Measurements from ENCODE around the gene VSTM4.

Gene VSTM4

GRCh38 chr10:49141541-49142332, 26.4 kb upstream of the VSTM4 start:
- DNase-seq (ENCODE audit: low read depth, low spot score), result no peak

- no peak for DNase-seq (ENCODE audit: low read depth, low spot score)
Observed at GRCh38 chr10:49140304-49141177, 25.2 kb upstream of the VSTM4 start.

- DNase-seq (ENCODE audit: low read depth, low spot score), result no peak
Observed at GRCh38 chr10:49139846-49140195, 24.5 kb upstream of the VSTM4 start.

- DNase-seq (ENCODE audit: low read depth, low spot score), result peak; percentile 75
Observed at GRCh38 chr10:49139028-49139845, 23.9 kb upstream of the VSTM4 start.

GRCh38 chr10:49138361-49138891, 23.1 kb upstream of the VSTM4 start:
- no peak for DNase-seq (ENCODE audit: low read depth, low spot score)

GRCh38 chr10:49136525-49136924, 21.2 kb upstream of the VSTM4 start:
- DNase-seq (ENCODE audit: low read depth, low spot score), result no peak

DNA sequence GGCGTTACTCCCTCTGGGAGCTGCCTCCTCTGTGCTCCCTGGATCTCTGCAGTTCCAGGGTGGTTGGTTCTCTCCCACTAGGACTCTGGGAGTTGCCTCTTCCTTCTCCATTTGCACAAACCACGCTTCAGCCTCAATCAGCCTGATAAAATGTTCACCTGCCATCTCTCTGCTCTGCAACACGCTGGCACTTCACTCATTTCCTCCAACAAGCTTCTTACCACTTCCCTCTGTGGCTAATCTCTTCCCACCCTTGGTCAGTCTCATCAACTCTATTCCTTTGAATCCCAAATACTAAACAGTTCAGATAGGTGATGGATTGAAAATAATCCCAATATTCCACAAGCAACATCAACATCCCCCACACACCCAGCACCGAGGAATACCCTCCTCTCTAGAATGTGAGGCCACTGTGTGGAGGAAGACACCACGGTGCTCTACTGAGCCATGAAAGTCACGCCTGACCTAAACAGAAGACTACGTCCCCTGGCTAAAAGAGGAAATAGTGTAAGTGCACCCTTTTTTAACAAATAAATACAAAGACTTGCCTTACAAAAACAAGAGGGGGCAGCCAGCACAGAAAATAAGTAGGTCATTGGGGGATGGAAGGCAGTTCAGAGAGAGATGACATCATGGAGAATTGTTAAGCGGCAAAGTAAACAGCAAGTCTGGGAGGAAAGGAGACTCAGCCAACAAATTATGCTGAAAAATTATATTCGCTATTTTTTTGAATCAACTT, 20.4 kb upstream of the VSTM4 start:
- no peak for DNase-seq (ENCODE audit: low read depth, low spot score)

DNA sequence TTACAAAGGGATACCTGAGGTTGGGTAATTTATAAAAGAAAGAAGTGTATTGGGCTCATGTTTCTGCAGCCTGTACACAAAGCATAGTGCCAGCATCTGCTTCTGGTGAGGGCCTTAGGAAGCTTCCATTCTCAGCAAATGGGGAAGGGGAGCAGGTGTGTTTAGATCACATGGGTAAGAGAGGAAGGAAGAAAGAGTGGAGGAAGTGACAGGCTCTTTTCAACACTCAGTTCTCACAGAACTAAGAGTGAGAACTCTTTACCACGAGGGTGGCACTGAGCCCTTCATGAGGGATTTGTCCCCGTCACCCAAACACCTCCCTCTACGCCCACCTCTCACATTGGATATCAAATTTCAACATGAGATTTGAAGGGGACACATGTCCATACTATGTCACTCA, 19.0 kb upstream of the VSTM4 start:
- DNase-seq (ENCODE audit: low read depth, low spot score), result no peak

DNA sequence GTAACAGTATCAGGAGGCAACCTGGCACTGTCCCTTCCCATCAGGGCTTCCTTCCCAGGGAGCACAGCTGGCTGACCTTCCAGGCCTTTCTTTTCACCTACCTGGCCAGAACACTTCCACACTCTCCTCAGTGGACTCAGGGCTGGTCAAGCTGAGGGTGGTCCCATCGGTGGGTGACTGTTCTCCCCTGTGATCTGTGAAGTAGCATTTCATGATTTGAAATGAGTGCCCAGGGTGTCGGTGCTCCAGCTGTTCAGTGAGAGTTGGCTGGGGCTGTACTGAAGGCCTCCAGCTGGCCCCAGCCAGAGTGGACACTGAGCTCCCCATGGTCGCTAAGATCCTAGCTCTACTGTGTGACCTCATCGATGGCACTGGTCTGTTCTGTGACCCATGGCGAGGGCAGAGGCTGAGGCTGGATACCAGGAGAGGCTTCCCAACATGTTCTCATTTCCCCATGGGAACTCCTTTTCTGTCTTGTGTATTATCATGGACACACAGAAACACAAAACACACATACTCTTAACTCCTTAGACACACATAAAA, 18.5 kb upstream of the VSTM4 start, which contains the start of gene FAM170B:
Gene FAM170B (minus strand): TSS at position 316 of the 543 bp plus-strand sequence. CDS start 103 bp downstream, at position 213.
- no peak for DNase-seq (ENCODE audit: low read depth, low spot score)

GRCh38 chr10:49132362-49132737, 17.0 kb upstream of the VSTM4 start:
- no peak for DNase-seq (ENCODE audit: low read depth, low spot score)

GRCh38 chr10:49131507-49132361, 16.4 kb upstream of the VSTM4 start:
- no peak for DNase-seq (ENCODE audit: low read depth, low spot score)

GRCh38 chr10:49129376-49129775, 14.1 kb upstream of the VSTM4 start:
- DNase-seq (ENCODE audit: low read depth, low spot score), result no peak

DNA sequence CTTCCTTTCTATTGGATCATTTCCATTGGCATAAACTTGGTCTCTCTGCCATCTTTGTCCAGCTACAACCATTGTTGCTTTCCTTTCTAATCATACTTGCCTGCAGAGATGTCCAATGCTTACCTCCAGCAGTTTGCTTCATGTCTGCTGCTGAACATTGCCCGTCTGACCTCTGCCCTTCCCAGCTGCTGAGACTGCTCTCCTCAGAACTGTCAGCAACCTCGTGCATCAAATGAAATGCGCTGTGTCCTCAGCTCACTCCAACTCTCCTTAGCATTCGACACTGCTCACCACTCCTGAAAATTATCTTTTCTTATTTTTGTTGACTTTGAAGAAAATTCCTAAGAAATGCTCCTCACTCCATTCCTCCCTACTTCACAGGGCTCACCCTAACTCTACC, 13.5 kb upstream of the VSTM4 start:
- no peak for DNase-seq (ENCODE audit: low read depth, low spot score)

- DNase-seq (ENCODE audit: low read depth, low spot score), result no peak
Observed at GRCh38 chr10:49123981-49124950, 8.9 kb upstream of the VSTM4 start.

DNA sequence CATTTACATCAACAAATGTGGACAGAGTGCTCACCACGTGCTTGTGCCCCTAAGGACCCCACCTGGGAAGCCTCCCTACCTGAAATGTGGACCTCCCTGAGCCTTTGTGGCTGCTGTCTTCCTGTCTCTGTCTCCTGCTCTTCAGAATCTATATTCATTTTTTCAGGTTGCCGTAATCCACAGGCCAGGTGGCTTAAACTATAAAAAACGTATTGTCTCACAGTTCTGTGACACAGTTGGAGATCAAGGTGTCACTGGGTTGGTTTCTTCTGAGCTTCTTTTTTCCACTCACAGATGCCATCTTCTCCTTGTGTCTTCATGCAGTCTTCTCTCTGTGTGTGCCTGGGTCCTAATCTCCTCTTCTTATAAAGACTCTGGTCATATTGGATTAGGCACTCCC, 5.6 kb upstream of the VSTM4 start:
- DNase-seq (ENCODE audit: low read depth, low spot score), result no peak

- no peak for DNase-seq (ENCODE audit: low read depth, low spot score)
Observed at GRCh38 chr10:49119746-49120145, 4.4 kb upstream of the VSTM4 start.

DNA sequence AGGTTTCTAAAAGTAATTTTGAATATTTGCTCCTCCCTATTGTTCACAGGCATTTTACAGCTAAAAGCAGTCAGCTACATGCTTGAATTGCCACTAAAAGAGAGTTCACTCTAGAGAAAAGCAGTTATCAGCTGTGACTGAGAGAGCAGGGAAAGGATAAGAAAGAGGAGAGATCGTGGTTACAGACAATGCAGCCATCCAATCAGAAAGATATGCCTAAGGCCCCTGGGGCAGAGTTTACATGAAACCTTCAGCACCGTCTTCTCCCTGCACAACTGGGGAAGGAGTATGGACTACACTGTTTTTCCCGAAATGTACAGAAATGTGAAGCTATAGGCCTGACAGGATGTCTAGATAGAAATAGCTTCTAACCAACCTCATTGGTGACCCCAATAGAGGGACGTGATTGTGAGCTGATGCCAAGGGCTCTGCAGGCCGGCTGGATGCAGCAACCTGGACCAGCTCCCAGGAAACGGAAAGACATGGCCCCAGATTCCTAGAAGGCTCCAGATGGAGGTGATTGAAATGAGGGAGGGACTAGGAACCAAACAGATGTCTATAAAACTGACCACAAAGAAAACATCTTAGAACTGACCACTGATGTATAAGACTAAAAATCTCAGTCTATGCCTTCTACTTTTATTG, 3.2 kb upstream of the VSTM4 start:
- DNase-seq (ENCODE audit: low read depth, low spot score), result no peak
